ENCODE data around the gene CHRND. TPM values are rescaled to one million over a fixed set of nuclear protein-coding genes. Genes with fewer than 3 reads are reported as not detected.

Gene CHRND
- total RNA-seq, 3 donors from 2014 or later (not counting 1 experiment from before 2014, with no cell fraction given) = not detected

DNA sequence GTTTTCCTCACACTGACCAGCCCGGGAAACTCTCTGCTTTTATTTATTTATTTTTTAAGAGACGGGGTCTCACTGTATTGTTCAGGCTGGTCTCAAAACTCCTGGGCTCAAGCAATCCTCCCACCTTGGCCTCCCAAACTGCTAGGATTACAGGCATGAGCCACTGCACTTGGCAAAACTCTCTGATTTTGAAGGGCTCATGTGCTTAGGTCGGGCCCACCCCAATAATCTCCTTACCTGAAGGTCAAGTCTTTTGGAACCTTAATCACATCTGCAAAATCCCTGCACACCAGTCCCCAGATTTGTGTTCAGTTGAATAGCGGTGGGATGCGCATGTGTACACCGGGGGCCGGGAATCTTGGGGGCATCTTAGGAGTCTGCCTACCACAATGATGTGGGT lies 30.7 kb upstream of the CHRND start:
- Mint-ChIP-seq H3K4me1 (no peaks in the 10 kb centered on the region), H3K9me3 (no peaks in the 10 kb centered on the region), H3K27me3 (ENCODE audit: low read depth in 2 of 2) (peaks cover 2 to 20% of the 10 kb centered on the region in 2 donors), H3K36me3 (no peaks in the 10 kb centered on the region), H3K4me3 (no peak overlapping the region), H3K27ac (no peak overlapping the region)
- TF ChIP-seq, protein P1, sequence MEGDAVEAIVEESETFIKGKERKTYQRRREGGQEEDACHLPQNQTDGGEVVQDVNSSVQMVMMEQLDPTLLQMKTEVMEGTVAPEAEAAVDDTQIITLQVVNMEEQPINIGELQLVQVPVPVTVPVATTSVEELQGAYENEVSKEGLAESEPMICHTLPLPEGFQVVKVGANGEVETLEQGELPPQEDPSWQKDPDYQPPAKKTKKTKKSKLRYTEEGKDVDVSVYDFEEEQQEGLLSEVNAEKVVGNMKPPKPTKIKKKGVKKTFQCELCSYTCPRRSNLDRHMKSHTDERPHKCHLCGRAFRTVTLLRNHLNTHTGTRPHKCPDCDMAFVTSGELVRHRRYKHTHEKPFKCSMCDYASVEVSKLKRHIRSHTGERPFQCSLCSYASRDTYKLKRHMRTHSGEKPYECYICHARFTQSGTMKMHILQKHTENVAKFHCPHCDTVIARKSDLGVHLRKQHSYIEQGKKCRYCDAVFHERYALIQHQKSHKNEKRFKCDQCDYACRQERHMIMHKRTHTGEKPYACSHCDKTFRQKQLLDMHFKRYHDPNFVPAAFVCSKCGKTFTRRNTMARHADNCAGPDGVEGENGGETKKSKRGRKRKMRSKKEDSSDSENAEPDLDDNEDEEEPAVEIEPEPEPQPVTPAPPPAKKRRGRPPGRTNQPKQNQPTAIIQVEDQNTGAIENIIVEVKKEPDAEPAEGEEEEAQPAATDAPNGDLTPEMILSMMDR (IDR thresholded peaks at IDR 0.05) = no peak
- no peak for ATAC-seq
- intact Hi-C loops (cut with micrococcal nuclease) = no loop called here
- 91% methylated on average over 7 of the region's 7 CpGs for WGBS (ENCODE audit: insufficient coverage)
- H3K4me3 ChIP-seq (ENCODE audit: low read length) = no peak overlapping the region
- H3K27ac ChIP-seq (ENCODE audit: low read length) = no peak overlapping the region
- no peaks in the 10 kb centered on the region for H3K27me3 ChIP-seq (ENCODE audit: control insufficient read depth, insufficient read depth, low read length)
- DNase-seq = no peak
- no peaks in the 10 kb centered on the region for H3K4me1 ChIP-seq (ENCODE audit: control insufficient read depth, insufficient read depth, low read length)
- H3K36me3 ChIP-seq (ENCODE audit: control insufficient read depth, insufficient read depth, low read length) = no peaks in the 10 kb centered on the region
- H3K9me3 ChIP-seq (ENCODE audit: control insufficient read depth, insufficient read depth, low read length) = no peaks in the 10 kb centered on the region

DNA sequence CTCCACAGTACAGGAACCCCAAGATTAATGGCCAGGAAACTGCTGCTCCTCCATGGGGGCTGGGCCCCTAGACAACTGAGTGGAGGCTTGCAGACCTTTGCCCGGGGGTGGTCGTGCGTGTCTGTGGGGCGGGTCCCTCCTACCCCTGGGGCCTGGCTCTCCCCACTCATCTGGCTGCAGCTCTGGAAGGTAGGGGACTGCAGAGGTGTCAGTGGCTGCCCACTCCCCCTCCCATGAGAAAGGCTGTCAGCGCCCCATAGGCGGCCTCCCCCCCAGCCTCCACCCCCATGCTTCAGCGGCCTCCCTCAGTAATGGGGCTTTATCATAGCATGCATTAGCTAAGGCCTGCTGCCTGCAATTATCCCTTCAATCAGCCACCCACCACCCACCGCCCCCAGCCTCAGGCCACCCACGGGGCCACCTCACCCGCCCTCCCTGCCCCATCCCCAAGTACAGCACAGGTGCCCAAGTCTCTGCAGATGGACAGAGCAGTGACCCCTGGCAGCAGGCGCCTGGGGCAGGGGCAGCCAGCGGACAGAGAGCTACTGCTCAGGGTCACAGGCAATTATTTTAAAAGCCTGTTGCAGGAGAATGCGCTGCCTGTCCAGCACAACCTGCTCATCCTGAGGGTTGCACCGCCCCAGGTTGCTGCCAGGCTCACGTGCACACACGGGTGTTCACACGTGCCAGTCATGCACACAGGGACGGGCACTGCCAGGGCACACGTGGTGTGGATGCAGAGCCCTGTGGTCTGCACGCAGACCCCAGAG lies 29.3 kb upstream of the CHRND start:
- Mint-ChIP-seq H3K9me3 (no peaks in the 10 kb centered on the region), H3K4me3 (no peak overlapping the region), H3K27ac (no peak overlapping the region), H3K4me1 (no peaks in the 10 kb centered on the region), H3K27me3 (ENCODE audit: low read depth in 2 of 2) (peaks cover 0 to 12% of the 10 kb centered on the region in 2 donors), H3K36me3 (no peaks in the 10 kb centered on the region)
- 82% methylated on average over 19 of the region's 20 CpGs for WGBS (ENCODE audit: insufficient coverage)
- H3K36me3 ChIP-seq (ENCODE audit: control insufficient read depth, insufficient read depth, low read length) = no peaks in the 10 kb centered on the region
- DNase-seq (no peak), ATAC-seq (no peak)
- H3K4me1 ChIP-seq (ENCODE audit: control insufficient read depth, insufficient read depth, low read length) = no peaks in the 10 kb centered on the region
- H3K27me3 ChIP-seq (ENCODE audit: control insufficient read depth, insufficient read depth, low read length) = no peaks in the 10 kb centered on the region
- TF ChIP-seq, protein P1 (IDR thresholded peaks at IDR 0.05) = no peak
- H3K9me3 ChIP-seq (ENCODE audit: control insufficient read depth, insufficient read depth, low read length) = no peaks in the 10 kb centered on the region
- no peak overlapping the region for H3K27ac ChIP-seq (ENCODE audit: low read length)
- intact Hi-C loops (cut with micrococcal nuclease) = no loop called here
- H3K4me3 ChIP-seq (ENCODE audit: low read length) = no peak overlapping the region

DNA sequence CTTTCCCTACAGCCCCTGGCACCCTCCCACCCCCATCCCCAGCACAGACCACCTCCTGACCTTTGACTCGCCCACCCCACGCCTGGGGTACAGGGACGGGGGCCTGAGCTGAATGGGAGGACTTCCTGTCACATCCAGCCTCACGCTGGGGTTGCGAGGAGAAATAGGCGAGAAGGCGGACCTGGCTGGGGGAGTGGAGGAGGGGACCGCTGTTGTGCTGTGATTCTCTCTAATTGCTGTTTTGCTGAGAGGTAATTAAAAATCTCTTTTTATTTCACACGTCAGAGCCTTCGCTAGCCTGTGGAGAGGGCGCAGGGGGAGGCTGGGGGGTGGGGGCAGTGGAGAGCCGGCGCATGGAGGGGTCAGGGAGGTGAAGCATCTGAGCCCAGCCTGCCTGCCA lies 28.6 kb upstream of the CHRND start:
- WGBS (ENCODE audit: insufficient coverage) = 85% methylated on average over 13 of the region's 13 CpGs

More for the DNA sequence above, 28.6 kb upstream of the CHRND start:
- no peak for DNase-seq
- TF ChIP-seq, protein P1 (IDR thresholded peaks at IDR 0.05) = no peak
- Mint-ChIP-seq H3K4me1 (peaks cover 0 to 1% of the 10 kb centered on the region in 2 donors), H3K36me3 (no peaks in the 10 kb centered on the region), H3K27ac (no peak overlapping the region), H3K9me3 (no peaks in the 10 kb centered on the region), H3K27me3 (ENCODE audit: low read depth in 2 of 2) (peaks cover 0 to 17% of the 10 kb centered on the region in 2 donors), H3K4me3 (no peak overlapping the region)
- Histone ChIP-seq H3K27me3 (ENCODE audit: control insufficient read depth, insufficient read depth, low read length) (peaks cover 3% of the 10 kb centered on the region), H3K36me3 (ENCODE audit: control insufficient read depth, insufficient read depth, low read length) (no peaks in the 10 kb centered on the region), H3K9me3 (ENCODE audit: control insufficient read depth, insufficient read depth, low read length) (no peaks in the 10 kb centered on the region), H3K4me1 (ENCODE audit: control insufficient read depth, insufficient read depth, low read length) (no peaks in the 10 kb centered on the region), H3K27ac (ENCODE audit: low read length) (no peak overlapping the region), H3K4me3 (ENCODE audit: low read length) (no peak overlapping the region)
- intact Hi-C loops (cut with micrococcal nuclease) = no loop called here
- no peak for ATAC-seq
